ENCODE measurements around the gene SH2B3.
"Not testable (repeated sequence)": the region's sequence is repeated elsewhere in the genome, so short reads cannot be mapped to it uniquely, and the experiment has no call there.

Gene SH2B3

DNA sequence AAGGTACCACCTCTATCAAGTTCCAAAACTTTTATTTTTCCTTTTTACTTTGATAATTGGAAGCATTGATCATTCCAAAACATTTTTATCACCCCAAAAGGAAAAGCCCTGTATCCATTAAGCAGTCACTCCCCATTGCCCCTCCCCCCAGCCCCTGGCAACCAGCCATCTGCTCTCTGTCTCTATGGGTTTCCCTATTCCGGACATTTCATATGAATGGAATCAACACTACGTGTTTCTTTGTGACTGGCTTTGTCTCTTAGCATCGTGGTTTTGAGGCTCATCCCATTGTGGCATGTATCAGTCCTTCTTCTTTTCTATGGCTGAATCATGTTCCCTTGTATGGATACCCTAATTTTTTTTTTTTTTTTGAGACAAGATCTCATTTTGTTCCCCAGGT lies 18.8 kb upstream of the SH2B3 start:
- DNase-seq (ENCODE audit: low read depth in 1 of 2, low spot score in 1 of 2) = no peak

- no peak for DNase-seq (ENCODE audit: low read depth in 1 of 2, low spot score in 1 of 2)
Observed at GRCh38 chr12:111387747-111388323, 17.9 kb upstream of the SH2B3 start.

DNA sequence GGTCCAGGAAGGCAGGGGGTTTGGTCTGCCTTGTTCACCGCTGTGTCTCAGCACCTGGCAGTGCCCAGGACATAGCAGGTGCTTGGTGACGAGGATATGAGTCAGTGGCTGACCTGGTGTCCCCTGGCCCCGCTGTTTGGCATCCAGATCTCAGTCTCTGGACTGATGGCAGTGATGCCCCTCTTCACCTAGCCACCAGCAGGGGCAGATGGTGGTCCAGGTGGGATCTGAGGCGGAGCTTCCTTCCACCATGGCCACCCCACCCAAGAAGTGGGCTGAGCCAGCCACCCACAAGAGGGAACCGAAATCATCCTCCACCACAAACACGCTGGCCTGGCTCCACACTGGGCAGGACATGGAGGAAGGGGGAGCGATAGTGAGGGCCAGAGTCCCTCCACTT lies 16.1 kb upstream of the SH2B3 start:
- DNase-seq (ENCODE audit: low read depth in 1 of 2, low spot score in 1 of 2) = no peak

- no peak for DNase-seq (ENCODE audit: low read depth in 1 of 2, low spot score in 1 of 2)
Observed at GRCh38 chr12:111390910-111391309, 14.8 kb upstream of the SH2B3 start.

DNA sequence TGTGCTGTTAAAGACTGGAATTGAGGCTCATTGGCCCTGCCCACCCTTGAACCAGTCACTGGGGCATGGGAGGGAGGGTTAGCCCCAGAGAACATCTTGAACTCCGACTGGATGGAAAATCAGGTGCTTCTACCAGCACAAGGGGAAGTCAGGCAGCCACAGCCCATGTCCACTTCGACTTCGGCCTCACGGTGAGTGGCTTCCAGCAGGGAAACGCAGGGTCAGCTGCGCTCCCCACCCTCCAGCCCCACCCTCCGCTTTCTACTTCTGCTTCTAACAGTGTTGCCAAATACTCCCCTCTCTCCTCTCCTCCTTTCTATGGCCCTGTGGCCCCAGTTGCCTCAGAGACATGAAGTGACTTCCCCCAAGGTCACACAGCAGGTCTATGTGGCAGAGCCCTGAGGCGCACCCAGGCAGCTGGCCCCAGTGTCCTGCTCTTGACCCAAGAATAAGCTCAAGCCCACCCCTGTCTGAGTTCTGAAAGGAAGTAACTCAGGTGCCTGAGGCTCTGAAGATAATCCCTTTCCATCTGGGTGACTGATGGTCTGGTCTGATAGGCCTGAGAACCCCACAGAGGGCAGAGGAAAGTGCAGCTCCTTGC lies 11.9 kb upstream of the SH2B3 start:
- no peak for DNase-seq (ENCODE audit: low read depth in 1 of 2, low spot score in 1 of 2)

GRCh38 chr12:111394480-111394879 lies 11.2 kb upstream of the SH2B3 start:
- DNase-seq (ENCODE audit: low read depth in 1 of 2, low spot score in 1 of 2) = no peak

GRCh38 chr12:111395336-111396187 lies 10.2 kb upstream of the SH2B3 start:
- DNase-seq (ENCODE audit: low read depth in 1 of 2, low spot score in 1 of 2) = no peak

DNA sequence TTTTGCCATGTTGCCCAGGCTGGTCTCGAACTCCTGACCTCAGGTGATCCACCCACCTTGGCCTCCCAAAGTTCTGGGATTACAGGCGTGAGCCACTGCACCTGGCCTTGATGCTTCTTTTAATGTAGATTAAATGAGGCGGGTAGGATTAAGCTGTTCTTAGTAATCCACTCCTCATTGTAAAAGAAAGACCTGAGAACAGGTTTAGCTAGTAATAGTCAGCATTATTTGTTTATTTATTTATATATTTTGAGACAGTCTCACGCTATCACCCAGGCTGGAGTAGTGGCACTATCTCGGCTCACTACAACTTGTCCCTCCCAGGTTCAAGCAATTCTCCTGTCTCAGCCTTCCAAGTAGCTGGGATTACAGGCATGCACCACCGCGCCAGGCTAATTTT lies 9.5 kb upstream of the SH2B3 start:
- DNase-seq (ENCODE audit: low read depth in 1 of 2, low spot score in 1 of 2) = not testable (repeated sequence)

- peak; percentile 85 to 88 for DNase-seq (ENCODE audit: low read depth in 1 of 2, low spot score in 1 of 2)
Observed at GRCh38 chr12:111396726-111397445, 8.8 kb upstream of the SH2B3 start.

- DNase-seq (ENCODE audit: low read depth in 1 of 2, low spot score in 1 of 2) = no peak
Observed at GRCh38 chr12:111398530-111398929, 7.2 kb upstream of the SH2B3 start.

DNA sequence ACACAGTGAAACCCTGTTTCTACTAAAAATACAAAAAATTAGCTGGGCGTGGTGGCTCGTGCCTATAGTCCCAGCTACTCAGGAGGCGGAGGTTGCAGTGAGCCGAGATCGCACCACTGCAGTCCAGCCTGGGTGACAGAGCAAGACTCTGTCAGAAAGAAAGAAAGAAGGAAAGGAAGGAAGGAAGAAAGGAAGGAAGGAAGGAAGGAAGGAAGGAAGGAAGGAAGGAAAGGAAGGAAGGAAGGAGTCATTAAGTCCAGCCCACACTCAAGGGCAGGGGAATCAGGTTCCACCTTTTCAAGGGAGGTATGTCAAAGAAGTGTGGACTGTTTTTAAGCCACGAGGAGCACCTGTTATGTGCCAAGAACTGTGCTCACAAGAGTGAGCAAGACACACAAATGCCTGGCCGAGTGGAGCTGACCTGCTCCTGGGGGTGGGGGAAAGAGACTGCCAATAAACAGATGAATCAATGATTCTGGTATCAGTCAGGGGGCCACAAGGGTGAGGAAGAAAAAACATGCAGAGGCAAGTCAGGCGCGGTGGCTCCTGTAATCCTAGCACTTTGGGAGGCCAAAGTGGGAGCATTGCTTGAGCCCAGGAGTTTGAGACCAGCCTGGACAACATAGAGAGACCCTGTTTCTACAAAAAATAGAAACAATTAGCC lies 5.8 kb upstream of the SH2B3 start:
- not testable (repeated sequence) for DNase-seq (ENCODE audit: low read depth in 1 of 2, low spot score in 1 of 2)

GRCh38 chr12:111401167-111401605 lies 4.5 kb upstream of the SH2B3 start:
- DNase-seq (ENCODE audit: low read depth in 1 of 2, low spot score in 1 of 2) = no peak

- DNase-seq (ENCODE audit: low read depth in 1 of 2, low spot score in 1 of 2) = not testable (repeated sequence)
Observed at GRCh38 chr12:111402490-111402824, 3.3 kb upstream of the SH2B3 start.

DNA sequence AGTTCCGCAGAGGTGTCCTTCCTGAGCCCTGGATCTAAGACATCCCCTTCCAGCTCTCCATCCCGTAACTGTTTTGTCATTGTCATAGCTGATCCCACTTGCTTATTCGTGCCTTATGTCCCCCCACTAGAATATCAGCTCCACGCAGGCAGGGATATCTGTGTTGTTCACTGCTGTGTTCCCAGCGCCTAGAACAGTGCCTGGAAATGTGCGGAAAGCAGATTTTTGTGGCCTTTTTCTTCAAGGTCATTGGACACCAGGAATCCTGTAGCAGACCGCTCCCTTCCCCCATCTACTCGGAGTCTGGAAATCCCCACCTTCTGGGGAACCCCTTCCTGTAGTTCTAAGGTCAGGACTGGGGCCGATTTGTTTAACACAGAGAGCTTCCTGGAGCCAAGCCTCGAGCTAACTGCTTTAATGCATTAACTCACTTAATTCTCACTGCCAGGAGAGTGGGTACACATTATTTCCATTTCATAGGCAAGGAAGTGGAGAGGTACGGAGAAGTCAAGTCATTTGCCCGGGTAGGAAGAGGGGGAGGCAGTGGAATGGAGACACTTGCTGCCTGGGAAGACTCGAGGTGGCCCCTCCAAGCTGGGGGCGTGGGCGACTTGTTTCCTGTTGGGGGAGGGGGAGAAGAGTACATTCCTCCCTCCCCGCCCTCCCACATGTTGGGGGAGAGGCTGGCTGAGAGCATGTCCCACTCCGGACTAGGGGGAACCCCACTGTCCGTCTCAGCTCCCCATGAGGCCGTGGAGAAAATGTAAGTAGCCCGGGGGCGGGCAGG lies 1.2 kb upstream of the SH2B3 start:
- peak in 1 of 2 donors; percentile 56 for DNase-seq (ENCODE audit: low read depth in 1 of 2, low spot score in 1 of 2)

DNA sequence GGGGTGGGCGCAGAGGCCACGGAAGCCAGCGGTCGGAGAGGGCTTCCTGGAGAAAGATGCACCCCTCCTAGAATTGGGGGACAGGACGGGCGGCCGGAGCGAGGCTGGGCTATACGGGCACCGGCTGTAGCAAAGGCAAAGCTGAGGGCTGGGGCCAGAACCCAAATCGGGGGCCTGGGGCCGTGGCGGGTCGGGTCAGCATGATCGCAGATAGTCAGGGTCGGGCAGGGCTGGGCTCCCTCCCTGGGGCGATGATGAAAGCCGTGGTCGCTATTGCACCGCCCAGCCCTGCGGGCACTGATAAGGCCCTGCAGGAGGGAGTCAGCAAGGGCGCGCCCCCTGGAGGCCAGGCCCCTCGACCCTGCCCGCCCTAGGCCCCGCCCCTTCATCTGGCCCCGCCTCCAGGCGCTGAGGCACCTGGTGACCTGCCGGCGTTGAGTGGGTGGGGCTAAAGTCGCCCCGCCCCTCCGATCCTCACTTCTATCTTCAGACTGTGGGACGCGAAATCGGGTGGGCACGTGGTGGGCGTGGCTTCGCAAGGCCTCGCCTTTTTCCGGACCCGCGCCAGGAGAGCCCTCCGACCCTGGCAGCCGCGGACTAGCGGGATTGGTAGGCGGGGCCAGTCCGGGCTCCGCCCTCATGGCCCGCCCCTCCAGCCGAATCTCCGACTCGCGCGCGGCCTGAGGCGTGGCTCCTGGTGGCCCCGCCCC lies 419 bp upstream of the SH2B3 start:
- peak; percentile 97 to 98 for DNase-seq (ENCODE audit: low read depth in 1 of 2, low spot score in 1 of 2)

GRCh38 chr12:111406474-111407376 lies 1.0 kb downstream of the SH2B3 start:
- peak in 1 of 2 donors; percentile 45 for DNase-seq (ENCODE audit: low read depth in 1 of 2, low spot score in 1 of 2)

- DNase-seq (ENCODE audit: low read depth in 1 of 2, low spot score in 1 of 2) = no peak
Observed at GRCh38 chr12:111407377-111408115, 1.8 kb downstream of the SH2B3 start.

GRCh38 chr12:111408116-111408440 lies 2.4 kb downstream of the SH2B3 start:
- DNase-seq (ENCODE audit: low read depth in 1 of 2, low spot score in 1 of 2) = no peak
